ENCODE results near the gene ICA1.

- no peak for TF ChIP-seq CTCF (conservative IDR thresholded peaks at IDR 0.05; ENCODE audit: low read depth, low read length)
- no peak for TF ChIP-seq SMC3 (IDR thresholded peaks at IDR 0.05; ENCODE audit: low read depth, low read length)
- TF ChIP-seq POLR2A (IDR thresholded peaks at IDR 0.05; ENCODE audit: low read depth, low read length): no peak
- no peak for TF ChIP-seq USF2 (IDR thresholded peaks at IDR 0.05; ENCODE audit: low read depth, low read length)
- TF ChIP-seq MXI1 (IDR thresholded peaks at IDR 0.05; ENCODE audit: borderline replicate concordance, low read depth, low read length): no peak
- TF ChIP-seq CEBPB (IDR thresholded peaks at IDR 0.05; ENCODE audit: low read depth, low read length): no peak
- no peak for TF ChIP-seq RAD21 (IDR thresholded peaks at IDR 0.05; ENCODE audit: low read length)
- no peak for TF ChIP-seq RFX5 (IDR thresholded peaks at IDR 0.05; ENCODE audit: low read depth, low read length)
Observed at GRCh38 chr7:8161364-8161828, 100.6 kb downstream of the ICA1 start.

All from IMR-90 (cell line).